Neural cell (in vitro differentiated cells): ENCODE results near the gene TDRD12. TPM values are rescaled to one million over a fixed set of nuclear protein-coding genes. Genes with fewer than 3 reads are reported as not detected.

Experiments
- H2AFZ ChIP-seq: fragments of 200-600, 300-800 bp; sonication (generic), shearing (Covaris generic); 2 replicates; pipeline ENCODE4 v1.6.0; 2014; ENCODE audit warnings: low read depth, mild to moderate bottlenecking, antibody characterized with exemption, low read length, moderate library complexity
- H3F3A ChIP-seq: fragments of 200-600 bp; shearing (Covaris generic); 2 replicates; pipeline ENCODE4 v1.6.1; 2016; ENCODE audit warnings: mild to moderate bottlenecking, moderate library complexity, mixed read lengths, antibody characterized with exemption, low read length; ENCODE audit not compliant: insufficient read depth, poor library complexity, severe bottlenecking
- H3K27ac ChIP-seq: fragments of 200-600, 300-800 bp; sonication (generic), shearing (Covaris generic); 2 replicates; pipeline ENCODE4 v1.5.1; 2014; ENCODE audit warnings: mild to moderate bottlenecking, low read length, moderate library complexity
- H3K27me3 ChIP-seq: fragments of 300-800, 200-600 bp; sonication (generic), shearing (Covaris generic); 2 replicates; pipeline ENCODE4 v1.6.0; 2014; ENCODE audit warnings: mild to moderate bottlenecking, low read depth, low read length, moderate library complexity; ENCODE audit not compliant: insufficient read depth
- H3K36me3 ChIP-seq: fragments of 300-800, 200-600 bp; sonication (generic), shearing (Covaris generic); 2 replicates; pipeline ENCODE4 v1.5.1; 2014; ENCODE audit warnings: mild to moderate bottlenecking, antibody characterized with exemption, low read length, moderate library complexity; ENCODE audit not compliant: insufficient read depth
- H3K4me2 ChIP-seq: fragments of 300-800, 200-600 bp; sonication (generic), shearing (Covaris generic); 2 replicates; pipeline ENCODE4 v1.6.0; 2014; ENCODE audit warnings: mild to moderate bottlenecking, low read length
- H3K4me3 ChIP-seq: fragments of 300-800, 200-600 bp; sonication (generic), shearing (Covaris generic); 2 replicates; pipeline ENCODE4 v1.5.1; 2014; ENCODE audit warnings: mild to moderate bottlenecking, low read length, moderate library complexity
- H3K79me2 ChIP-seq: fragments of 200-600 bp; shearing (Covaris generic); replicated peaks from 2 replicates; pipeline ENCODE4 v1.6.0; 2014; ENCODE audit warnings: mild to moderate bottlenecking, low read length, moderate library complexity; ENCODE audit not compliant: insufficient read depth
- H3K9ac ChIP-seq: fragments of 300-800, 200-600 bp; sonication (generic), shearing (Covaris generic); 2 replicates; pipeline ENCODE4 v1.6.1; 2016; ENCODE audit warnings: mild to moderate bottlenecking, low read length, mixed read lengths
- H3K9me2 ChIP-seq: fragments of 200-600 bp; shearing (Covaris generic); 2 replicates; pipeline ENCODE4 v1.6.1; 2016; ENCODE audit warnings: mild to moderate bottlenecking, low read length, mixed read lengths; ENCODE audit not compliant: insufficient read depth
- H3K9me3 ChIP-seq: fragments of 200-600, 300-800 bp; sonication (generic), shearing (Covaris generic); 2 replicates; pipeline ENCODE4 v1.6.1; 2016; ENCODE audit warnings: mild to moderate bottlenecking, mixed run types, low read length, moderate library complexity, mixed read lengths
- H4K20me1 ChIP-seq: fragments of 200-600 bp; shearing (Covaris generic); 2 replicates; pipeline ENCODE4 v1.6.1; 2016; ENCODE audit warnings: mild to moderate bottlenecking, mixed run types; ENCODE audit not compliant: insufficient read depth
- CTCF ChIP-seq: fragments of 450-650 bp; IDR thresholded peaks from 2 replicates; pipeline ENCODE4 v1.5.1; 2014; ENCODE audit warnings: antibody characterized with exemption, mild to moderate bottlenecking, moderate library complexity; ENCODE audit not compliant: poor library complexity, severe bottlenecking
- EP300 ChIP-seq: fragments of 450-650 bp; conservative IDR thresholded peaks from 2 replicates; pipeline ENCODE4 v1.6.1; 2014; ENCODE audit warnings: antibody characterized with exemption, mild to moderate bottlenecking, moderate library complexity; ENCODE audit not compliant: poor library complexity, severe bottlenecking
- EZH2 ChIP-seq: fragments of 200-600, 300-800 bp; shearing (Covaris generic), sonication (generic); IDR thresholded peaks from 2 replicates; pipeline ENCODE4 v1.6.1; 2014; ENCODE audit warnings: antibody characterized with exemption, low read length, borderline replicate concordance, mild to moderate bottlenecking; ENCODE audit not compliant: insufficient read depth, poor library complexity, severe bottlenecking
- MXI1 ChIP-seq: fragments of 450-650 bp; conservative IDR thresholded peaks from 2 replicates; pipeline ENCODE4 v1.6.1; 2014; ENCODE audit warnings: antibody characterized with exemption, mild to moderate bottlenecking; ENCODE audit not compliant: poor library complexity, severe bottlenecking
- POLR2AphosphoS5 ChIP-seq: IDR thresholded peaks from 2 replicates; pipeline ENCODE4 v1.6.1; 2012
- RAD21 ChIP-seq: fragments of 450-650 bp; conservative IDR thresholded peaks from 2 replicates; pipeline ENCODE4 v1.6.1; 2014; ENCODE audit warnings: antibody characterized with exemption, mild to moderate bottlenecking, moderate library complexity
- REST ChIP-seq: IDR thresholded peaks from 2 replicates; pipeline ENCODE4 v1.6.1; 2012; ENCODE audit warnings: borderline replicate concordance
- SMC3 ChIP-seq: fragments of 450-650 bp; conservative IDR thresholded peaks from 2 replicates; pipeline ENCODE4 v1.6.1; 2014; ENCODE audit warnings: antibody characterized with exemption, mild to moderate bottlenecking, moderate library complexity; ENCODE audit not compliant: poor library complexity
- TAF1 ChIP-seq: IDR thresholded peaks from 2 replicates; pipeline ENCODE4 v1.6.1; 2012; ENCODE audit warnings: low read depth
- polyA plus RNA-seq: library from polyadenylated mRNA; depleted of rRNA; stranded (reverse); fragments of >200 nt; gene quantifications from 2 replicates; pipeline ENCODE4 v1.2.3, GENCODE V29; 2014

TDRD12 gene
- polyA plus RNA-seq, 1 donor from 2014 or later, result 9.2 TPM

DNA sequence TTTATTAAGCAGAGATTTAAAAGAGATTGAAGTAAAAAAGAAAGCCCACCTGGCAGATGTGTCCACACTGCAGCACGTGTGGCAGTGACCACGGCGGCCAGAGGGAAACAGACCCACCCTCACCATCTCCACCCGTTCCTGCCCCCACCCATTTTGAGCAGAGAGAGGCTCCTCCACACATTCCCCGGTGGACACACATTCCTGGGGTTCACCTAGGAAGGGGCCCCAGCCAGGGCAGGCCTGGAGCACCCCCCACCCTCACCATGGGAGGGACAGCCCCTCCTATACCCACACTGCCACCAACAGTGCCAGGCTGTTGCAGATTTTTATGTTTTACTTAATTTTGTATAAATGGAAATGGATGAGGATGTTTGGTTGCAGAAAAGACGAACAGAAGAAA lies 95.1 kb downstream of the TDRD12 start:
- no peak overlapping the region for H3K9ac ChIP-seq
- H3K27ac ChIP-seq, result no peak overlapping the region
- H3F3A ChIP-seq, result no peaks in the 10 kb centered on the region
- H3K9me2 ChIP-seq, result no peaks in the 10 kb centered on the region
- no peak overlapping the region for H3K4me2 ChIP-seq
- H3K79me2 ChIP-seq, result no peaks in the 10 kb centered on the region
- TF ChIP-seq MXI1, result no peak
- TF ChIP-seq REST, result no peak
- TF ChIP-seq POLR2AphosphoS5, result no peak
- no peak for TF ChIP-seq CTCF
- no peak for TF ChIP-seq TAF1
- TF ChIP-seq RAD21, result no peak
- TF ChIP-seq EZH2, result no peak
- TF ChIP-seq SMC3, result no peak
- TF ChIP-seq EP300, result no peak
- H4K20me1 ChIP-seq, result no peaks in the 10 kb centered on the region
- H3K36me3 ChIP-seq, result no peaks in the 10 kb centered on the region
- H3K9me3 ChIP-seq, result no peaks in the 10 kb centered on the region
- no peaks in the 10 kb centered on the region for H3K27me3 ChIP-seq
- H2AFZ ChIP-seq, result no peak overlapping the region
- no peak overlapping the region for H3K4me3 ChIP-seq

DNA sequence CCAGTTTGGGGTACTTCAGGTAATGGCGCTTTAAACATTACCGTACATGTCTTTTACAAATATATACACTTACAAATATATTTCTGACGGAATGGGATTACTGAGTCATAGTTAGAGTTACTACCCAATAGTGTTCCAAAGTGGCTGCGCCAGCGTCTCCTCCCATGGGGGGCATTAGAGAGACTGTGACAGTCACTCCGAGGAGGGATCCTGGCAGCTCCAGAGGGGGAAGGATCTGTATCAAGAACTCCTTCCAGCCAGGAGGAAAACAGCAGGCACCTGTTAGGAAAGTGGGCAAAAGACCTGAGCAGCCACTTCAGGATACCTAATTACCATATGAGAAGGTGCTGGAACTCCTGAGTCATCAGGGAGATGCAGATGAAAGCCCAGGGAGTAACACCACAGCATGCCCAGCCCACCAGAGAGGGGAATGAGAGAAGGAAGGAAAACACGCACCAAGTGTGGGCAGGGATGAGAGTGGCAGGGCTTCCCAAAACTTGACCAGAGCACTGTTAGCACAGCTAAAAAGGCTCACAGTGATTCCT lies 97.1 kb downstream of the TDRD12 start:
- no peaks in the 10 kb centered on the region for H3K79me2 ChIP-seq
- H3K9ac ChIP-seq, result no peak overlapping the region
- H3K27me3 ChIP-seq, result no peaks in the 10 kb centered on the region
- H3K9me2 ChIP-seq, result no peaks in the 10 kb centered on the region
- H4K20me1 ChIP-seq, result no peaks in the 10 kb centered on the region
- no peak for TF ChIP-seq REST
- no peak for TF ChIP-seq EP300
- TF ChIP-seq TAF1, result no peak
- no peak for TF ChIP-seq CTCF
- no peak for TF ChIP-seq EZH2
- TF ChIP-seq POLR2AphosphoS5, result no peak
- TF ChIP-seq SMC3, result no peak
- TF ChIP-seq RAD21, result no peak
- TF ChIP-seq MXI1, result no peak
- no peak overlapping the region for H3K4me2 ChIP-seq
- H3K9me3 ChIP-seq, result no peaks in the 10 kb centered on the region
- no peak overlapping the region for H3K4me3 ChIP-seq
- H3K27ac ChIP-seq, result no peak overlapping the region
- H2AFZ ChIP-seq, result no peak overlapping the region
- H3F3A ChIP-seq, result no peaks in the 10 kb centered on the region
- no peaks in the 10 kb centered on the region for H3K36me3 ChIP-seq
